GM12865 (cell line): Measurements from ENCODE around the gene PCK2.
A peak's percentile ranks its signal among the peaks of the same experiment; 100 is the strongest.

Experiments
- DNase-seq: peaks from one replicate; pipeline ENCODE4 v3.0.0; 2010; ENCODE audit warnings: low read depth
- H3K4me3 ChIP-seq: 2 replicates; pipeline ENCODE4 v1.5.1; 2011; ENCODE audit warnings: mild to moderate bottlenecking, low read depth, low read length, control low read depth
- CTCF ChIP-seq: IDR thresholded peaks from 2 replicates; pipeline ENCODE4 v1.5.1; 2011; ENCODE audit warnings: low read length, control low read depth, low read depth, inconsistent platforms; ENCODE audit not compliant: insufficient read depth; ENCODE audit errors: missing control alignments

Gene PCK2

GRCh38 chr14:24057867-24058259 is 36.2 kb upstream of the PCK2 start:
- TF ChIP-seq CTCF = no peak
- DNase-seq = no peak
- H3K4me3 ChIP-seq = no peak overlapping the region

- peak; percentile 88 for TF ChIP-seq CTCF
- no peak overlapping the region for H3K4me3 ChIP-seq
- DNase-seq = peak; percentile 77
Observed at GRCh38 chr14:24058260-24058950, 35.7 kb upstream of the PCK2 start.

GRCh38 chr14:24058951-24059475 is 35.1 kb upstream of the PCK2 start:
- H3K4me3 ChIP-seq = no peak overlapping the region
- no peak for TF ChIP-seq CTCF

GRCh38 chr14:24059841-24060388 is 34.2 kb upstream of the PCK2 start:
- DNase-seq = no peak
- no peak for TF ChIP-seq CTCF
- no peak overlapping the region for H3K4me3 ChIP-seq

More at GRCh38 chr14:24058951-24059475, 35.1 kb upstream of the PCK2 start:
- no peak for DNase-seq

- no peak for DNase-seq
- TF ChIP-seq CTCF = no peak
- H3K4me3 ChIP-seq = no peak overlapping the region
Observed at GRCh38 chr14:24060443-24060842, 33.7 kb upstream of the PCK2 start.

- no peak for DNase-seq
- H3K4me3 ChIP-seq = no peak overlapping the region
- TF ChIP-seq CTCF = no peak
Observed at GRCh38 chr14:24060984-24061913, 32.9 kb upstream of the PCK2 start.
